ENCODE data around the gene METTL9.

GRCh38 chr16:21580807-21581206 lies 18.6 kb upstream of the METTL9 start:
- TF ChIP-seq, protein P1, sequence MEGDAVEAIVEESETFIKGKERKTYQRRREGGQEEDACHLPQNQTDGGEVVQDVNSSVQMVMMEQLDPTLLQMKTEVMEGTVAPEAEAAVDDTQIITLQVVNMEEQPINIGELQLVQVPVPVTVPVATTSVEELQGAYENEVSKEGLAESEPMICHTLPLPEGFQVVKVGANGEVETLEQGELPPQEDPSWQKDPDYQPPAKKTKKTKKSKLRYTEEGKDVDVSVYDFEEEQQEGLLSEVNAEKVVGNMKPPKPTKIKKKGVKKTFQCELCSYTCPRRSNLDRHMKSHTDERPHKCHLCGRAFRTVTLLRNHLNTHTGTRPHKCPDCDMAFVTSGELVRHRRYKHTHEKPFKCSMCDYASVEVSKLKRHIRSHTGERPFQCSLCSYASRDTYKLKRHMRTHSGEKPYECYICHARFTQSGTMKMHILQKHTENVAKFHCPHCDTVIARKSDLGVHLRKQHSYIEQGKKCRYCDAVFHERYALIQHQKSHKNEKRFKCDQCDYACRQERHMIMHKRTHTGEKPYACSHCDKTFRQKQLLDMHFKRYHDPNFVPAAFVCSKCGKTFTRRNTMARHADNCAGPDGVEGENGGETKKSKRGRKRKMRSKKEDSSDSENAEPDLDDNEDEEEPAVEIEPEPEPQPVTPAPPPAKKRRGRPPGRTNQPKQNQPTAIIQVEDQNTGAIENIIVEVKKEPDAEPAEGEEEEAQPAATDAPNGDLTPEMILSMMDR (IDR thresholded peaks at IDR 0.05) = no peak
- TF ChIP-seq POLR2A (IDR thresholded peaks at IDR 0.05) = no peak

All from uterus (tissue), 2 donors.